GM18498 (cell line): ENCODE results near the gene CEP162.
"Not testable (repeated sequence)": the region's sequence is repeated elsewhere in the genome, so short reads cannot be mapped to it uniquely, and the experiment has no call there.

Source experiments
- ATAC-seq: cut with Tn5 transposase; IDR thresholded peaks from one replicate; pipeline ENCODE4 v1.9.1; 2021; ENCODE audit warnings: mild to moderate bottlenecking, moderate library complexity; ENCODE audit not compliant: unreplicated experiment

Gene CEP162

DNA sequence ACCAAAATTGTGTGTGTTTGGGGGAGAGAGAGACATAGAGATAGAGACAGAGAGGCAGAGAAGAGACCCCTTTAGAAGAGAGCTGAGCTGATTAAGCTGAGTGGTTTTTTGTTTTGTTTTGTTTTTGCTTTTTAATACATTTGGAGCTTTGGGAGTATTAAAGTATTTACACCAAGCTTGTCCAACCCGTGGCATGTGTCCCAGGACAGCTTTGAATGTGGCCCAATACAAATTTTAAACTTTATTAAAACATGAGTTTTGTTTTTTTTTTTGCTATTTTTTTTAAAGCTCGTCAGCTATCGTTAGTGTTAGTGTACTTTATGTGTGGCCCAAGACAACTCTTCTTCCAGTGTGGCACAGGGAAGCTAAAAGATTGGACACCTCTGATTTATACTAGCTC is 137.9 kb downstream of the CEP162 start:
- no peak for ATAC-seq

DNA sequence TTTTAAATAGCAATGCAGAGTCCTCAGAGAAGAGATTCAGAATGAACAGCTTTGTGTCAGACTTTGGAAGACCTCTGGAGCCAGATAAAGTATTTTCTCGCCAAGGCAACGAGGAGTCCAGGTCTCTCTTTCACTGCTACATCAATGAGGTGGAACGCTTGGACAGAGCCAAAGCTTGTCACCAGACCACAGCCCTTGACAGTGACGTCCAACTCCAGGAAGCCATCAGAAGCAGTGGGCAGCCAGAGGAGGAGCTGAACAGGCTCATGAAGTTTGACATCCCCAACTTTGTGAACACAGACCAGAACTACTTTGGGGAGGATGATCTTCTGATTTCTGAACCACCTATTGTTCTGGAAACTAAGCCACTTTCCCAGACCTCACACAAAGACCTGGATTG is 138.4 kb downstream of the CEP162 start:
- ATAC-seq: no peak

- ATAC-seq: no peak
Measured at GRCh38 chr6:84086545-84087429, 140.7 kb downstream of the CEP162 start.

GRCh38 chr6:84086056-84086455 is 141.4 kb downstream of the CEP162 start:
- ATAC-seq: no peak

DNA sequence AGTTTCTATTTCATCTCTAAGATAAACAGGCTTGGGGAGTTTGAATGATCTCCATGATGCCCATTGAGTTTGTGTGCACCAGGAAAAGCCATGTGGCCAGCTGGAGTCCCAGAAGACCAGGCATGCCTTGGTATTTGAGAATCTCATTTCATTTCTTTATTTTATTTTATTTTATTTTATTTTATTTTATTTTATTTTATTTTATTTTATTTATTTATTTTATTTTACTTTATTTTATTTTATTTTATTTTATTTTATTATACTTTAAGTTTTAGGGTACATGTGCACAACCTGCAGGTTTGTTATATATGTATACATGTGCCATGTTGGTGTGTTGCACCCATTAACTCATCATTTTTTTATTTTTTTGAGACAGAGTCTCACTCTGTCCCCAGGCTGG is 142.7 kb downstream of the CEP162 start:
- not testable (repeated sequence) for ATAC-seq

GRCh38 chr6:84082689-84083265 is 144.7 kb downstream of the CEP162 start:
- ATAC-seq: no peak

- ATAC-seq: no peak
Measured at GRCh38 chr6:84081222-84081621, 146.2 kb downstream of the CEP162 start.

DNA sequence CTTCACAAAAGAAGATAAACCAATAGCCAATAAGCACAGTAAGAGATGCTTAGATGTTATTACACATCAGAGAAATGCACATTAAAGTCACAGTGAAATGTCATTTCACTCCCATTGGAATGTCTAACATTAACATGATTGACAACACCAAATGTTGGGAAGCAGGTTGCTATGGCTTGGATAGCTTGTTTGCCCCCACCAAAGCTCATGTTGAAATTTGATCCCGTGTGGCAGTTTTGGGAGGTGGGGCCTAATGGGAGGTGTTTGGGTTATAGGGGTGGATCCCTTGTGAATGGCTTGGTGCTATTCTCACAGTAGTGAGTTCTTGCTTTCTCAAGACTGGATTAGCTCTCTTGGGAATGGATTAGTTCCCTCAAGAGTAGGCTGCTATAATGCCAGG is 149.1 kb downstream of the CEP162 start:
- no peak for ATAC-seq

GRCh38 chr6:84077645-84078044 is 149.8 kb downstream of the CEP162 start:
- no peak for ATAC-seq

GRCh38 chr6:84074988-84075781 is 152.3 kb downstream of the CEP162 start:
- no peak for ATAC-seq
